LHCN-M2 (cell line): Measurements from ENCODE around the gene CLEC4M. TPM values are rescaled to one million over a fixed set of nuclear protein-coding genes. Genes with fewer than 3 reads are reported as not detected.
A peak's percentile ranks its signal among the peaks of the same experiment; 100 is the strongest.
"Not testable (repeated sequence)": the region's sequence is repeated elsewhere in the genome, so short reads cannot be mapped to it uniquely, and the experiment has no call there.

ENCODE experiments used
- DNase-seq: peaks from one replicate; pipeline ENCODE4 v3.0.0-alpha.2; 2012; ENCODE audit warnings: low read depth
- total RNA-seq: library from RNA; depleted of rRNA; stranded (reverse); fragments of >200 nt; gene quantifications from 2 replicates; pipeline ENCODE4 v1.2.3, GENCODE V29; 2014

Gene CLEC4M
- total RNA-seq, 1 experiment from 2014 or later: not detected

- DNase-seq: no peak
Measured at GRCh38 chr19:7772752-7773291, 9.8 kb downstream of the CLEC4M start.

DNA sequence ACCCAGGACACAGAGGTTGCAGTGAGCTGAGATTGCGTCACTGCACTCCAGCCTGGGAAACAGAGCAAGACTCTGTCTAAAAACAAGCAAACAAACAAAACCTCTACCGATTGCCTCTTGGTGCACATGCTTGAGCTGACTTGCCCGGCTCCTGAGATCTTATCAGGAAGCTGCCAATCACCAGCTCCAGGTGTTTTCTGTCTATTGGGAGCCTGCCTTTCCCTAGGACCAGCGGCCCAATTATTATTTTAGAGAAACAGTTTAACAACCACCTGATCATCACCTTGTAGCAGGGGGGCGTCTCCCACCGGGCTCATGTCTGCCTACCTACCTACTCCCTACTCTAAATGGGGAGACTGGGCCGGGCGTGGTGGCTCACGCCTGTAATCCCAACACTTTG is 10.8 kb downstream of the CLEC4M start:
- no peak for DNase-seq

- DNase-seq: no peak
Measured at GRCh38 chr19:7775761-7776160, 12.7 kb downstream of the CLEC4M start.

GRCh38 chr19:7778081-7778480 is 15.0 kb downstream of the CLEC4M start:
- DNase-seq: no peak

- no peak for DNase-seq
Measured at GRCh38 chr19:7779631-7780486, 16.8 kb downstream of the CLEC4M start.

DNA sequence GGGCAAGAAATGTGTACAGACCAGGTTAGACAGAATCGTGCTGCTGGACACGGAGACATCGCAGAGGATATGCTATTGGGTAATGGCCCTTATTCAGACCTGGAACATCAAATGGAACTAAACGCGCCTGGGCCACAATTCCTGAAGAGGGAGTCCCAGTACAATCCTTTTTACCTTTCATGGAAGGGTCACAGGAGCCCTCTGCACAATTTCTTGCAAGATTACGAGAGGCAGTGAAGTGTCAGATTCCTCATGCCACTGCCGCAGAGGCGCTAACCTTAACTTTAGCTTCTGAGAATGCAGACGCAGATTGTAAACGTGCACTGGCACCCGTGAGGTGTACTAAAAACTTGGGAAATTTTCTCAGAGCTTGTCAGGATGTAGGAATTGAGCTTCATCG is 18.1 kb downstream of the CLEC4M start:
- DNase-seq: no peak

GRCh38 chr19:7783991-7784423 is 21.0 kb downstream of the CLEC4M start:
- DNase-seq: peak; percentile 74

GRCh38 chr19:7784856-7785255 is 21.8 kb downstream of the CLEC4M start:
- no peak for DNase-seq

GRCh38 chr19:7787141-7787540 is 24.1 kb downstream of the CLEC4M start:
- no peak for DNase-seq

GRCh38 chr19:7787602-7788177 is 24.6 kb downstream of the CLEC4M start:
- DNase-seq: no peak

- no peak for DNase-seq
Measured at GRCh38 chr19:7788178-7788932, 25.3 kb downstream of the CLEC4M start.

GRCh38 chr19:7788933-7789323 is 25.9 kb downstream of the CLEC4M start:
- no peak for DNase-seq

DNA sequence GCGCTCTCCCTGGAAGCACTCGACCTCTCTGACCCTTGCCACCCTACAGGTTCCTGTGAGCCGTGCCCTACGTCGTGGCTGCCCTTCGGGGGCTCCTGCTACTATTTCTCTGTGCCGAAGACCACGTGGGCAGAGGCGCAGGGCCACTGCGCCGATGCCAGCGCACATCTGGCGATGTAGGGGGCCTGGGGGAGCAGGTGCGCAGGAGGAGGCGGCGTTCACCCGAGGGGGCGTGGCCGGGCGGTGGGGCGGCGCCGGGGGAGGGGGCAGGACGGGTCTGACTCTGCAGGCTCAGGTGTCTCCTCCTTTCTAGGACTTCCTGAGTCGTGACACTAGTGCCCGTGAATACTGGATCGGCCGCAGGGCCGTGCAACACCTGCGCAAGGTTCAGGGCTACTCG is 26.4 kb downstream of the CLEC4M start:
- no peak for DNase-seq

DNA sequence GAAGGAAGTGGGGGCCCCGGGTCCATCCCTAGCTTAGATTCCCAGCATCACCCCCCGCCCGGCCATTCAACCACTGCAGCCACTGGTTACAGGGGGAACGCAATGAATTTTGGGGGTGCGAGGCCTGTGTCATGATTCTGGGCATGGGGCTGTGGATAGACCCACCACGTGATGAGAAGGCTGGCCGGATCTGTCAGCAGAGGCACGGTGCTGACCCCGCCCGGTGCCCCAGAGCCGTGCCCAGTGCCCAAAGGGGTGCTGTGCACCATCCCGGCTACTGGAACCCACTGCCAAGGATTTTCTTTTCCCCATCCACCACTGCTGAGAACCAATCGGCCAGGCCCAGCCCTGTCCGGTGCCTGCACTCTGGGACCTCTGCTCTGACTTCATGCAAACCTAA is 27.4 kb downstream of the CLEC4M start:
- DNase-seq: no peak

DNA sequence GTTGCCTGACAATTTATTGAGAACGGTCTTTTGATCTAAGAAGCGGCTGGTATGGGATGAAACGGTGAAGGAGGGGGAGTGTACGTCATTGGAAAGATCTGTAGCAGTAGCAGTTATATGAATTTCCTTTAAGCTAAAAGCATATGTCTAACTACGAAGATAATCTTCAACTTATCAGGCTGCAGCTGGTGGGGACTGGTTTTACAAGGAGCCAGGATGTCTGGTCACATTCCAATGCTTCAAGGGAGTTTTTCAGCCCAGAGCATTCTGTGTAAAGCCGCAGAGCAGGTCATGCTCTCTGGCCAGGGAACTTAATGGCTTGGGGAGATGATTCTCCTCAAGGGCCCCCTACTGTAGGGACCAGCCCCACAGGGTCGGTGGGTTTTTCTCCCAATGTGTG is 29.2 kb downstream of the CLEC4M start:
- DNase-seq: no peak

- not testable (repeated sequence) for DNase-seq
Measured at GRCh38 chr19:7792701-7793100, 29.7 kb downstream of the CLEC4M start.

- no peak for DNase-seq
Measured at GRCh38 chr19:7793493-7793892, 30.4 kb downstream of the CLEC4M start.

- DNase-seq: no peak
Measured at GRCh38 chr19:7795555-7796161, 32.6 kb downstream of the CLEC4M start.

DNA sequence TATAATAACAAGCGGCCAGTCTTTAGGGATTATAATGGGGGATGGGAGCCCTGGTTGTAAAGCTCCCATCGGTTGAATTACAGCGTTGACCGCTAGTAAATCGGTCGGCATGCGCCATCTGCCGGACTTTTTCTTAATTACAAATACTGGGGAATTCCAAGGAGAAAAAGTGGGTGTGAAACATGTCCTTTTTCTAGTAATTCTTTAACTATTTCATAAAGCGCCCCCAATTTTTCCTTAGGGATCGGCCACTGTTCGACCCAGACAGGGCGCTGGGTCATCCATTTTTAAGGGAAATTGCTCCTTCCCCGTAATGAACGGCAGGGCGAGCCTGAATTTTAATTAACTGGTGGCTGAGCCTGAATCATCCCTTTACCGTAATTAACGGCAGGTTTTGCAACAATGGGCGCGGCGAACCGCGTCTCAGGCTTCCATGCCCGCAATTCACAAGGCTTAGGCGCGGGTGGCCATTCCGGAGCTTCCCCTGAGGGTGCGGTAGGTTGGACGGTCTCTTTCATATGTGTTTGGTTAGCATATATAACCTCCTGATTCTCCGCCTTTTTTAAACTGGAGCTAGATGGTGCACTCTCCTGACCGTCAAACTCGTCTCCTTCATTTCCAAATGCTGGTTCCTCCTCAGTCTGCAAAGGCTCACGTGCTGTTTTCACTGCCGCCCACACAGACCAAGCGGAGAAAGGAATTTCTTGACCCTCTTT is 36.8 kb downstream of the CLEC4M start:
- peak; percentile 64 for DNase-seq

- DNase-seq: no peak
Measured at GRCh38 chr19:7801020-7801570, 38.1 kb downstream of the CLEC4M start.

DNA sequence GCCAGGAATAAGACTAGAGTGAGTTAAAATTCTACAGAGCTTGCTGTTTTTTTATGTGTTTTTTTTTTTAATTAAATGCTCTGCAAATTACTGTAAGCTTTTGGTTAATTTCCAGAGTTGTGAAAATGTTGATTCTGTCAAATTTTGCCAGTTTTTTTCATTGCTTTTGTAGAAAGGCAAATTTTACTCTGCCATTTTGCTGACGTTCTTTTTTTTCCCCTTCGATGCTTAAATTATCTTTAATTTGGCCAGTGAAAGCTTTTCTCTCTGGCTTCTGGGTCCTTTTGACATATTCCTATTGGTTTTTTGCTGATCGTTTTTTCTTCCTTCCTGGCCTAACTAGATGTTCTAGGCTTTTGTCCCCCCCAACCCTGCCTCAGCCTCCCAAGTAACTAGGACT is 43.2 kb downstream of the CLEC4M start:
- no peak for DNase-seq
